Endothelial cell of umbilical vein (primary cell): ENCODE measurements around the gene LKAAEAR1. TPM values are rescaled to one million over a fixed set of nuclear protein-coding genes. Genes with fewer than 3 reads are reported as not detected.

Experiments used
- BruUV-seq: library from RNA; stranded (reverse); fragments of 400-500 nt; replicated peaks from 2 replicates; lab custom pipeline; 2021; lab: Mats Ljungman, UMichigan
- CTCF ChIA-PET: fragments of 300-600, 350-600 bp; sonication (Branson Sonifier 250); formaldehyde crosslinking; loops from one replicate; lab custom pipeline; 2021; ENCODE audit warnings: antibody characterized with exemption, inconsistent platforms; lab: Charles Lee
- POLR2A ChIA-PET: fragments of 300-600, 350-600 bp; sonication (Branson Sonifier 250); formaldehyde crosslinking; loops from one replicate; lab custom pipeline; 2021; ENCODE audit warnings: antibody characterized with exemption, inconsistent platforms; lab: Charles Lee
- DNase-seq: peaks from one replicate; pipeline ENCODE4 v3.0.0-alpha.2; 2011; ENCODE audit warnings: low read depth, low spot score
- FAIRE-seq: peaks from 2 replicates; lab custom pipeline; 2011; peaks lifted over from hg19 to GRCh38; lab: Jason Lieb, UNC
- H2AFZ ChIP-seq: 2 replicates; pipeline ENCODE4 v1.6.0; 2012; ENCODE audit warnings: low read depth, low read length, control low read depth, inconsistent platforms
- H3K27ac ChIP-seq: 2 replicates; pipeline ENCODE4 v1.5.1; 2011; ENCODE audit warnings: low read depth, mild to moderate bottlenecking, control low read depth, low read length, moderate library complexity; ENCODE audit not compliant: insufficient read depth
- H3K27me3 ChIP-seq, 2 experiments: 2 replicates each; pipeline versions ENCODE4 v1.6.0 to v1.6.1; 2011; ENCODE audit warnings: low read length in 2 of 2, mixed read lengths in 1 of 2; ENCODE audit not compliant: control insufficient read depth in 2 of 2, insufficient read depth in 2 of 2
- H3K36me3 ChIP-seq, 2 experiments: 2 replicates in 1 of 2; 3 replicates in 1 of 2; pipeline ENCODE4 v1.5.1; 2011; ENCODE audit warnings: low read length in 2 of 2, mild to moderate bottlenecking in 1 of 2, moderate library complexity in 1 of 2; ENCODE audit not compliant: control insufficient read depth in 2 of 2, insufficient read depth in 2 of 2; ENCODE audit errors: extremely low read depth in 1 of 2
- H3K4me1 ChIP-seq: 3 replicates; pipeline ENCODE4 v1.5.1; 2011; ENCODE audit warnings: mild to moderate bottlenecking, low read length; ENCODE audit not compliant: control insufficient read depth, insufficient read depth; ENCODE audit errors: extremely low read depth
- H3K4me2 ChIP-seq: 2 replicates; pipeline ENCODE4 v1.6.1; 2011; ENCODE audit warnings: low read length, control low read depth, mixed read lengths; ENCODE audit not compliant: insufficient read depth
- H3K4me3 ChIP-seq, 3 experiments: fragments of 200-600 bp in 1 of 3; sonication (generic), shearing (Covaris generic) in 1 of 3; replicated peaks in 1 of 3; 2 replicates each; pipeline ENCODE4 v1.5.1; 2011 to 2016; ENCODE audit warnings: control low read depth in 3 of 3, low read length in 3 of 3, mild to moderate bottlenecking in 2 of 3, inconsistent platforms in 1 of 3, low read depth in 1 of 3, moderate library complexity in 1 of 3; ENCODE audit not compliant: insufficient read depth in 1 of 3
- H3K79me2 ChIP-seq: 2 replicates; pipeline ENCODE4 v1.6.0; 2012; ENCODE audit warnings: low read length, inconsistent platforms; ENCODE audit not compliant: control insufficient read depth, insufficient read depth
- H3K9ac ChIP-seq: replicated peaks from 2 replicates; pipeline ENCODE3; 2011; ENCODE audit warnings: low read length, control low read depth; ENCODE audit not compliant: insufficient read depth; ENCODE audit errors: extremely low read depth
- H3K9me1 ChIP-seq: replicated peaks from 3 replicates; pipeline ENCODE4 v1.6.0; 2011; ENCODE audit warnings: mild to moderate bottlenecking, low read length; ENCODE audit not compliant: control insufficient read depth, insufficient read depth; ENCODE audit errors: extremely low read depth
- H3K9me3 ChIP-seq: replicated peaks from 2 replicates; pipeline ENCODE4 v1.5.1; 2012; ENCODE audit warnings: low read length, inconsistent platforms; ENCODE audit not compliant: control insufficient read depth, insufficient read depth
- H4K20me1 ChIP-seq: replicated peaks from 2 replicates; pipeline ENCODE3; 2011; ENCODE audit warnings: mild to moderate bottlenecking, low read length; ENCODE audit not compliant: control insufficient read depth, insufficient read depth; ENCODE audit errors: extremely low read depth
- CTCF ChIP-seq, 2 donors: IDR thresholded peaks; 1 replicate in 1 of 2; 2 replicates in 1 of 2; pipeline ENCODE4 v1.5.1; 2011; ENCODE audit warnings: low read length in 2 of 2, mild to moderate bottlenecking in 2 of 2, moderate library complexity in 2 of 2, control low read depth in 1 of 2, inconsistent platforms in 1 of 2, low read depth in 1 of 2; ENCODE audit not compliant: insufficient read depth in 1 of 2; ENCODE audit errors: extremely low read depth in 1 of 2
- EZH2 ChIP-seq: IDR thresholded peaks from 2 replicates; pipeline ENCODE4 v1.6.1; 2012; ENCODE audit warnings: borderline replicate concordance, low read depth, mild to moderate bottlenecking, moderate library complexity, low read length, inconsistent platforms; ENCODE audit not compliant: severe bottlenecking
- JUN ChIP-seq: IDR thresholded peaks from 2 replicates; pipeline ENCODE4 v1.6.1; 2011; ENCODE audit warnings: borderline replicate concordance, low read depth; ENCODE audit not compliant: insufficient read length, insufficient read depth
- dilution Hi-C: fragments of 300-500 bp; cut with MboI; formaldehyde crosslinking; loops from one replicate; pipeline ENCODE4 v1.15.0; 2019; ENCODE audit warnings: low sequenced_read_pairs; ENCODE audit not compliant: extremely low pct_ligation_motif_present
- intact Hi-C: fragments of 100-400 bp; cut with micrococcal nuclease; formaldehyde crosslinking; loops from one replicate; pipeline ENCODE4 v1.10.0; 2022
- polyA plus RNA-seq, 4 experiments: library from polyadenylated mRNA; depleted of rRNA in 3 of 4; stranded (reverse) in 3 of 4; unstranded in 1 of 4; fragments of >200 nt; gene quantifications; 2 replicates each; pipeline versions ENCODE4 v1.2.1 to v1.2.3, GENCODE V29; 2011 to 2012; ENCODE audit warnings: missing spikeins in 1 of 4
- total RNA-seq: library from RNA; stranded (reverse); gene quantifications from 2 replicates; pipeline ENCODE4 v1.2.3, GENCODE V29; 2021

Gene LKAAEAR1
- total and polyA plus RNA-seq, 2 donors (not counting 3 experiments of a cell fraction or from before 2014, with no cell fraction given): 0.29 TPM; not detected in 1

- Histone ChIP-seq H3K79me2 (no peaks in the 10 kb centered on the region), H3K4me1 (no peaks in the 10 kb centered on the region), H3K4me2 (no peak overlapping the region), H2AFZ (peak overlapping the region; percentile 37), H3K9ac (no peak overlapping the region), H3K27ac (no peak overlapping the region), H3K4me3 (no peak overlapping the region), H3K9me1 (no peaks in the 10 kb centered on the region), H3K36me3 (no peaks in the 10 kb centered on the region), H3K27me3 (peaks cover 19 to 22% of the 10 kb centered on the region in 2 experiments), H4K20me1 (no peaks in the 10 kb centered on the region), H3K9me3 (no peaks in the 10 kb centered on the region)
- CTCF ChIA-PET: interaction anchor here (0.6 to 2.4 kb wide), 9 partner anchors 8 to 121 kb away, joined by 3 to 22 read pairs (median 5); partner anchors contain the start of gene LKAAEAR1
- intact Hi-C loops (loop anchor here (1.0 kb wide), 2 partner anchors 18 to 19 kb away; no protein-coding TSS in a partner anchor), dilution Hi-C loops (no loop called here)
- FAIRE-seq: no peak
- POLR2A ChIA-PET: no interaction called here
- peak; percentile 21 for DNase-seq
- TF ChIP-seq EZH2 (peak; percentile 62), JUN (no peak), CTCF (IDR thresholded peaks at IDR 0.05; ENCODE audit: extremely low read depth in 1 of 2, insufficient read depth in 1 of 2, low read depth in 1 of 2, low read length in 2 of 2) (peak; percentile 78 to 86)
- no TSS peak for BruUV-seq
These were observed 17.8 kb upstream of the LKAAEAR1 start for GRCh38 chr20:64101731-64102621.
